Left kidney (tissue), 2 donors: ENCODE measurements around the gene DDX19B. TPM values are rescaled to one million over a fixed set of nuclear protein-coding genes. Genes with fewer than 3 reads are reported as not detected.
A peak's percentile ranks its signal among the peaks of the same experiment; 100 is the strongest.
"Not testable (repeated sequence)": the region's sequence is repeated elsewhere in the genome, so short reads cannot be mapped to it uniquely, and the experiment has no call there.

Source experiments
- DNase-seq: peaks from one replicate; pipeline ENCODE4 v3.0.0-alpha.2; 2013
- polyA plus RNA-seq: library from polyadenylated mRNA; unstranded; fragments of 120-200 nt; gene quantifications from one replicate; pipeline ENCODE4 v1.2.1, GENCODE V29; 2013; ENCODE audit not compliant: insufficient read length

Gene DDX19B
- polyA plus RNA-seq, 1 donor = 38.8 TPM

DNA sequence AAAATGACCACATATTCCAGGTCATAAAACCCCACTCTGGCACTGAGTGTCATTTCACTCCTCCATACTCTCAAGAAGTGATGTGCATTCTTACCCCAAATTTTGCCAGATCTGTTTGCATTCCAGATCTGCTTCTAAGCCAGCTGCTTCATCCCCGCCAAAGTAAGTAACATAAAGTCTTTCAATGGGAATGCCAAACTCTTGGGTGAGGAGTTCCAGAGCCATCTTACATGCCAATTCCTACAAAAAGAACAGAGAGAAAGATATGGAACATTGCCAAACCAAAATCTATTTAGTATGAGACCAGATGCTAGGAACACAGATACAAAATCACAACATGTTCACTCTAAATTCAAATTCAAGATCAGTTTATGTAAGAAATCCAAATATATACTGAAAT is 22.6 kb upstream of the DDX19B start:
- no peak for DNase-seq

DNA sequence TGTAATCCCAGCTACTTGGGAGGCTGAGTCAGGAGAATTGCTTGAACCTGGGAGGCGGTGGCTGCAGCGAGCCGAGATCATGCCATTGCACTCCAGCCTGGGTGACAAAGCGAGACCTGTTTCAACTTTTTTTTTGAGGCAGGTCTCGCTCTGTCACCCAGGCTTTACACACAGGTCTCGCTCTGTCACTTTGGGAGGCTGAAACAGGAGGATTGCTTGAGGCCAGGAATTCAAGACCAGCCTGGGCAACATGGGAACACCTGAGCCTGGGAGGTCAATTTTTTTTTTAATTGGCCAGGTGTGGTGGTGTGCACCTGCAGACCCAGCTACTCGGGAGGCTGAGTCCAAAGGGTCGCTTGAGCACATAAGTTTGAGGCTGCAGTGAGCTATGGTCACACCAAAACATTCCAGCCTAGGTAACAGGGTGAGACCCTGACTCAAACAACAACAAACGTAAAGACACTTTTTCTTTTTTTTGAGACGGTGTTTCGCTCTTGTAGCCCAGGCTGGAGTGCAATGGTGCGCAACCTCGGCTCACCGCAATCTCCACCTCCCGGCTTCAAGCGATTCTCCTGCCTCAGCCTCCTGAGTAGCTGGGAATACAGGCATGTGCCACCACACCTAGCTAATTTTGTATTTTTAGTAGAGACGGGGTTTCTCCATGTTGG is 11.5 kb upstream of the DDX19B start:
- not testable (repeated sequence) for DNase-seq

DNA sequence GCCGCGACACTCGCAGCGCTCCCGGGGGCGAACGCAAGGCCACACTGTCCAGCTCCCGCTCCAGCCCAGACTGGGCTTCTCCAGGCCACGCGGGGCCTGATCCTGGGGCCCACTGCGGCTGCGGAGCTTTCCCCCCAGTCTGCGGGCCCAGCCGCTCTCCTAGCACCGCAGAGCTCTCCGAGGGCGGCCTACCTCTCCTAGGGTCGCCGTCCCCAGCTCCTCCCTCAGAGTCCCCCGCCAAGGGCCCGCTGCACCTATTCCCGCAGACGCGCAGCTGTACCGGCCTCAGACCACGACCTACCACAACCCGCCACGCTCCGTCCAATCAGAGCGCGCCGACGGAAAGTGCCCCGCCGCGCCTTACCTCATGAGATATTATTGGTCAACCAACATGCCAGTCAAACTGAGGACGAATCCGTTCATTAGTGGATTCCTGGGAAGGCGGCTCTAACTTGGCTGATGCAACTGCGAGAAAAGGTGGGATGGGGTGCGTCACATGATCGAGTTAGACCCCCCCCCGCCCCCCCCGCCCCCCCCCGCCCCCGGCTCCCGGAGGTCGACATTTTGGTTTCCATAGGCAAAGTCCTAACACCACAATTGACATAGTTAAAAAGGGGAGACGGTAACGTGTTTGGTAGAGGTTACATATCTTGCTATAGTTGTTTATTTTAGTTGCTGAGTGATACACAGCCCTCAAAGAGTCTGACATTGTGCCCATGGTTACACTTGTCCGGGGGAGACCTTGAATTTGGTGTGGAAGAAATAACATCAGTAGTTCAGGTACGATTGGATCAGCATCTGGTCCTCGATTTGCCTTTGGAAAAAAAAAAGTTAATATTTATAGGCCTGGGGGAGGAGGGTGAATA is 9.5 kb upstream of the DDX19B start, which contains the start of gene AARS1:
Gene AARS1 (minus strand): TSS at position 278 of the 866 bp plus-strand sequence. CDS start 6,743 bp downstream, outside the sequence.
- peak; percentile 100 for DNase-seq

DNA sequence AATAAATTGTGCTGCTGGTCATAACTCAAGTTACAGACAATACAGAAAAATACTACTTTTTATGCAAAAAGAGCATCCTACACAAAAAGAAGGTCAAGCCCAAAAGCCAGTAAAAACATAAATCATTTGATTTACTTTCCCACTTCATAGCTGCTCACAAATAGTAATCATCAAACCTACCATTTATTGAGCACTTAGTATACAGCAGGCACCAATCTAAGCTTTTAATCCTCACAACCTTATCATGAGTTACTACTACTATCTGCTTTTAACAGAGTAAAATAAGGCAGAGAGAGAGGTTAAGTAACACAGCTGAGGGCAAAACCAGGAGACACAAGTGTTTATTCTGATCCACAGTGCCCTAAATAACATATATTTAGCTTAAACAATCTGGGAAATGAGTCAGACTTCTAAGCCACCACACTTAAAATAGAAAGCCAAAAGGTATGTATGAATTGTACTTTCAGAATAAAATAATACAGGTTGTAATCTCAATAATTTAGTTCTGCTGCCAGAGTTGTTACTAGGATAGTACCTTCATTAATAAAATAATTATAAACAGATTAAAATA is 8.0 kb upstream of the DDX19B start:
- no peak for DNase-seq

DNA sequence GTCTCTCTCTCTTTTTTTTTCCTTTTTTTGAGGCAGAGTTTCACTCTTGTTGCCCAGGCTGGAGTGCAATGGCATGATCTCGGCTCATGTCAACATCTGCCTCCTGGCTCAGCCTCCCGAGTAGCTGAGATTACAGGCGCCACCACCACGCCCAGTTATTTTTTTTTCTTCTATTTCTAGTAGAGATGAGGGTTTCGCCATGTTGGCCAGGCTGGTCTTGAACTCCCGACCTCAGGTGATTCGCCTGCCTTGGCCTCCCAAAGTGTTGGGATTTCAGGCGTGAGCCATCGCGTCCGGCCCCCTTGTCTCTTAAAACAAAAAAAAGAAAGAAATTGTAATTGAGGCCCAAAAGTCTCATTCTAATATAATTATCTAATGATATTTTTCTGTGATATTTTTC is 6.8 kb upstream of the DDX19B start:
- not testable (repeated sequence) for DNase-seq

DNA sequence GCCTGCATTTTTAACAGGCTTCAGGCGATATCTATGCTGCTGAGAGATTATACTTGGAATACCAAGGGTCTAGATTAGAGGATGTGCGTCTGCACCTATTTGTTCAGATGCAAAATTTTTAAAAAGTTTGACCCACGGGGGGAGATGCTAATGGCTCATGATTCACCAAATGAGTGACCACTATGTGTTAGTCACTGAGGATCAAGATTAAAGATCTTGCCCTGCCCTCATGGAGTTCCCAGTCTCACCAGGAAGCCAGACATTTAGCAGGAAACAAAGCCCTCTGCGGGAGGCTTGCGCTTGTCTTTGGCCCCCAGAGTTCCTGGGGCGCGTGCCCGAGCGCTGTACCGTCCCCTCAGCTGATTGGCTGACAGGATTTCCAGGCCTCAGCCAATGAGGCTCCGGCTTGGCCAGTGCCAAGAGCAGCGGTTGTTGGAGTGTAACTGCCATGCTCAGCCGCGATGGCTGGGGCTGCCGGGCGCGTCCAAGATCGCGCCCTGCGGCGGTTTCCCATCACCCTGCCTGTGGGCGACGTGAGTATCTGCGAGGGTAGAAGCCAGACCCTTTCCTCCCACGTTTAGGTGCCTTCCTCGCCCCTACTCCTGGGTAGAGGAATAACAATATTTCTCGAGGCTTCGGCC is 4.5 kb upstream of the DDX19B start:
- DNase-seq = no peak

DNA sequence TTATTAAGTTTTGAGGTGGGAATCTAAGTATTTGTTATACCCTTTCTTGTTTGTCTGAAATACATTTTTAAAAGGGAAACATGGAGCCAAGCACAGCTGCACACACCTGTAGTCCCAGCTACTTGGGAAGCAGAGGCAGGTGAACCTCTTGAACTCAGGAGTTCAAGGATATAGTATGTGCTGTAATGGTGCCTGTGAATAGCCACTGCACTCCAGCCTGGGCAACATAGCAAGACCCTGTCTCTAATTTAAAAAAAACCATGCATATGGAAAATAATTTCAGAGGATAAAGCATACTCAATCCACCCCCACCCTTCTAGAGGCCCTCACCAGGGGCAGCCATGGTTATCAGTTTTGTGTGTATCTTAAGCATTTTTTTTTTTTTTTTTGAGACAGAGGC is 3.4 kb upstream of the DDX19B start:
- DNase-seq = no peak

DNA sequence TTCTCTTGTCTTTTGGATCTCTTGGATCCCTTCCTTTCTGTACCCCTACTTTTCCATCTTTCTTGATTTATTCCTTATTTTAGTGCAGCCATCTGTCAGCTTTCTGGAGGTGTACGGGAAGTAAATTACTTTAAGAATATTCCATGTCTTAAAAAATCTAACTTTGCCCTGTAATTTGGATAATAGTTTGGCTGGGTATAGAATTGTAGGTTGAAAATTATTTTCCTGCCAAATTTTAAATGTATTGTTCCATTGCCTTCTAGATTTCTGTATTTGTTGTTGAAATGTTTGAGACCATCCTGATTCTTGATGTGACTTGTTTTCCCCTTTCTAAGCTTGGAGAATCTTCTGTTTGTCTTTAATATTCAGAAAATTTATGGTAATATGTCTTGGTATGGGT is 2.1 kb downstream of the DDX19B start:
- DNase-seq = no peak

DNA sequence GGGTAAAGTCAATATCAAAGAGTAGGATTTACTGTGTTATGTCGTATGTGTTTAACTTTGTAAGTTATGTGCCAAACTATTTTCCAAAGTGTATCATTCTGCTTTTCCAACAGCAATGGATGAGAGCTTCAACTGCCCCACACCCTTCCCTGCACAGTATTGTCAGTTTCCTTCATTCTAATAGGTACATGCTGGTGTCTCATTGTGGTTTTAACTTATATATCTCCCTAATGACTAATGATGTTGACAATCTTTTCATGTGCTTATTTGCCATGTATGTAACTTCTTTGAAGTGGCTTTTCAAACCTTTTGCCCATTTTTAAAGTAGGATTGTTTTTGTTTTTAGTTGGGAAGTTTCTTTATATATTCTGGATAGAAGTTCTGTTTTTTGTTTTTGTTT is 3.8 kb downstream of the DDX19B start:
- DNase-seq = no peak

DNA sequence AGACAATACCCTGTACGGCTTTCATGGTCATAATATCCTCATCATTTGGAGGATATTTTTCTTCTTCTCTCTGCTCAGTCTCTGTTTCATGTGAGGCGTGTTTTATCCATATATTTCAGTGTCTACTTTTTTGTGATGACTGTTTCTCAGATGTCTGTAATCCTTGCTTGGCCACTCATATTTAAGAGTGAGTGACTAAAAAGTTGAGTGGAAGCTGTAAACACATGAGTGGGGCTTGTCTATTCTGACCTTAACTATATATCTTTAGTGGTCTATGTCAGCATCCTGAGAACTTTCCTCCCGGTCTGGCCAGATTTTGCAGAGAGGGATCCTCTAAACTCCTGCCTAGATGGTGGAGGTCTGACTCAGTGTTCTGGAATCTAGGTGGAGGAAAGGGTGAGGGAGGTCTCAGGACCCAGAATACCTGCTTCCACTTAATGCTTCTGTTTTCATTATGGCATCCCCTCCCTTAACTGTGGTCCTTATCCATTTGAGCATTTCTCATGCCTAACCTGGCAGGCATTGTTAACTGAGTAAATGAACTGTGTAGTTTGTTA is 6.0 kb downstream of the DDX19B start:
- DNase-seq = no peak

DNA sequence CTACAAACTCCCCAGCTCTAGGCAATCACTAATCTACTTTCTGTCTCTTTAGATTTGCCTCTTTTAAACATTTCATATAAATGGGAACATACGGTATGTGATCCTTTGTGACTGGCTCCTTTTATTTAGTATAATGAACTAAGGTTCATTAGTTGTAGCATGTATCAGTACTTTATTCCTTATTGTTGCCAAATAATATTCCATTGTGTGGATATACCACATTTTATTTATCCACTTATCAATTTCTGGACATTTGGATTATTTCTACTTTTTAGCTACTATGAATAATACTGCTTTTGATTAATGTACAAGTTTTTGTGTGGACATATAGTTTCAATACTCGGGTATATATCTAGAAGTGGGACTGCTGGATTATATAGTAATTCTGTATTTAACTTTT is 7.9 kb downstream of the DDX19B start:
- DNase-seq = no peak

DNA sequence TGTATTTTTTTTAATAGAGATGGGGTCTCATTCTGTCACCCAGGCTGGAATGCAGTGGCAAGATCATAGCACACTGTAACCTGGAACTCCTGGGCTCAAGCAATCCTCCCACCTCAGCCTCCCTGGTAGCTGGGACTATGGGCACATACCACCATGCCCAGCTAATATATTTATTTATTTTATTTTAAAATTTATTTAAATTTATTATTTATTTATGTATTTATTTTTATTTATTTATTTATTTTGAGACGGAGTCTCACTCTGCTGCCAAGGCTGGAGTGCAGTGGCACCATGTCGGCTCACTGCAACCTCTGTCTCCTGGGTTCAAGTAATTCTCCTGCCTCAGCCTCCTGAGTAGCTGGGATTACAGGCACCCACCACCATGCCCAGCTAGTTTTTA is 8.7 kb downstream of the DDX19B start:
- not testable (repeated sequence) for DNase-seq

DNA sequence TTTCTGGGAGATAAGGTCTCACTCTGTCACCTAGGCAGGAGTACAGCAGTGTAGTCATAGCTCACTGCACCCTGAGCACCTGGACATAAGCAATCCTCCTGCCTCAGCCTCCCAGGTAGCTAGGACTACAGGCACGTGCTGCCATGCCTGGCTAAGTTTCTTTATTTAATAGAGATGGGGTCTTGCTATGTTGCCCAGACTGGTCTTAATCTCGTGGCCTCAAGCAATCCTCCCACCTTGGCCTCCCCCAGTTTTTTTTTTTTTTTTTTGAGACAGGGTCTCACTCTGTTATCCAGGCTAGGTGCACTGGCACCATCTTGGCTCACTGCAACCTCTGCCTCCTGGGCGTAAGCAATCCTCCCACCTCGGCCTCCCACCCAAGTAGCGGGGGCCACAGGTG is 21.1 kb downstream of the DDX19B start:
- DNase-seq = no peak

DNA sequence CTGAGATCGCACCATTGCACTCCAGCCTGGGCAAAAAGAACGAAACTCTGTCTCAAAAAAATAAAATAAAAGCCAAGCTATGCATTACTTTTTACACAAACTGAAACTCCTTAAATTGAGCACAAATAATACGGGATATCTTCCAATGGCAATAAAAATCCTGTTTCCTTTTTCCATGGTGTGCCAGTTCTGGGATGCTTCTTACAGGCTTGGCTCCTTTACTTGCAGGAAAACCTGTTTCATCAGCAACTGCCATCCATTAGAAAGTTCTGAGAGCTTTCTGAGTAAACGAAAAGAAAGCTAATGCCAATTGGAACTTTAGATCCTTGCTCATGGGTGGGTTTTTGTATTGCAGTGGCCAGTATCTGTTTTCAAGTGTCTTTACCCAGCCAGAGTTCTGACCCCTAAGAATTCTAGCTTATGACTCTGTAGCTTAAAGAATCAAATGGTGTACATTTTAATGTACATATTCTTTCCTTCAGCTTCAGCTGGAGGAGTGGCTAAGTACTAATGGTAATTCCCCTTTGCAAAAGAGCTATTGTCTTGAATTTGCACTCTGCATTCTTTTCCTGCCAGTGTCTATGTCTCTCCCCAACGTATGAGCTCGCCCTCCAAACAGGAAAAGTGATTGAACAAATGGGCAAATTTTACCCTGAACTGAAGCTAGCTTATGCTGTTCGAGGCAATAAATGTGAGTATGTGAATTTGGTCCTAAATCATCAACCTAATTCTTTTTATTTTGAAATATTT is 26.2 kb downstream of the DDX19B start:
- DNase-seq = no peak

DNA sequence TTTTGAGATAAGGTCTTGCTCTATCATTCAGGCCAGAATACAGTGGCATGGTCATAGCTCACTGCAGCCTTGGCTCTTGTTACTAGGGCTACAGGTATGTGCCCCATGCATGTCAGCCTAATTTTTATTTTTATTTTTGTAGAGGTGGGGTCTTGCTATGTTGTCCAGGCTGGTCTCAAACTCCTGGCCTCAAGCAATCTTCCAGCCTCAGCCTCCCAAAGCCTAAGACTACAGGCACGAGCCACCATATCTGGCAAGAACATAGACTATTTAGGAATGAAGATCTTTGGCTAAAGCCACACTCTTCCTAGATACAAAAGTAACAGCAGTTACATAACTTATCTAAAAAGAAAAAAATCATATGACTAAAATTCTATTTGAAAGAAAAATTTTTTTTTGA is 32.1 kb downstream of the DDX19B start:
- DNase-seq = no peak

DNA sequence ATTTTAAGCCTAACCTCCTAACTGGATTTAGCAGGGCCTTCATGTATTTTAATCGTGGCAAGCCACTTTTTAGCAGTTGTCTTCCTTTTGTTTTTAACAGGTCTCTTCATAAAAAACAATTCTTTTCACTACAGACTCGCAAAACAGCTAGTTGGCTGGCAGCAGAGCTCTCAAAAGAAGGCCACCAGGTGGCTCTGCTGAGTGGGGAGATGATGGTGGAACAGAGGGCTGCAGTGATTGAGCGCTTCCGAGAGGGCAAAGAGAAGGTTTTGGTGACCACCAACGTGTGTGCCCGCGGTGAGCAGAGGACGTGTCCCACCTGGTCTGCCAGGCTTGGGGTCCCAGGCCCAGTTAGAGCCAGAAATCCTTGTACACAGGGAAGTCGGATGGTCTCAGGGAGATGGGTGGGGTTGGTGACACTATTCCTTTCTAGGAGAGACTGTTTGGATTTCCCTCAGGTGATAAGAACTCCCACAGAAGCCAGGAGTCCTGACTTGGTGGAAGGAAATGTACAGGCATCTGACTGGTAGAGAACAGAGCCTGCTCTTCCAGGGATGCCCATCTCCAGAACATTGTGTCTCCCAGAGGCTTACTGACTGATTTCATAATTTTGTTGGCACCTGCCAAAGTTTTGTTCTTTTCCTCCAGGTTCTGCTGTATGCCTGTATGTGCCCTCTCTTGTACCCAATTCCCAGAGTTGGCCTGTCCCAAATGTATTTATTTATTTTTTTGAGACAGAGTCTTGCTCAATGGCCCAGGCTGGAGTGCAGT is 32.8 kb downstream of the DDX19B start:
- no peak for DNase-seq

DNA sequence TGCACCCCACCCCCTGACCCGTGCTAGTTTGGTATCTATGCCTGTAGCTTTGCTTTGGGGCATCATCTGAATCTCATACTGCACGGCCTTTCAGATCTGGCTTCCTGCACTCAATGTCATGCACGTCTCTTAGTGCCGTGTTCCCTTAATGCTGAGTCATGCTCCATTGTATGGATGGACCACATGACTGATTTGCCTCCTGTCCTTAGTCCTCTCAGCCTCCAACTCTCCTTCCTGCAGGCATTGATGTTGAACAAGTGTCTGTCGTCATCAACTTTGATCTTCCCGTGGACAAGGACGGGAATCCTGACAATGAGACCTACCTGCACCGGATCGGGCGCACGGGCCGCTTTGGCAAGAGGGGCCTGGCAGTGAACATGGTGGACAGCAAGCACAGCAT is 33.7 kb downstream of the DDX19B start:
- not testable (repeated sequence) for DNase-seq

DNA sequence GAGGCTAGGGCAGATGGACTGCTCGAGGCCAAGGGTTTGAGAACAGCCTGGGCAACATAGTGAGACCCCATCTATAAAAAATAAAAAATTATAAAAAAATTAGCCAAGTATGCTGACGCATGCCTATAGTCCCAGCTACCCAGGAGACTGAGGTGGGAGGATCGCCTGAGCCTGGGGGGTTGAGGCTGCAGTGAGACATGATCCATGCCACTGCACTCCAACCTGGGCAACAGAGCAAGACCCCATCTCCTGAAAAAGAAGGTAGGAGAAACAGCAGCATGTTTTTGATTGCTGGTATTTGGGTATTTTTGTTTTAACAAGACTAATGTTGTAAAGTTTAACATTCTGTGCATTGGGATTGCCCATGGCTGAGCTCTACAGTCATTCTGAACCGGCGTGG is 38.8 kb downstream of the DDX19B start:
- DNase-seq = no peak

DNA sequence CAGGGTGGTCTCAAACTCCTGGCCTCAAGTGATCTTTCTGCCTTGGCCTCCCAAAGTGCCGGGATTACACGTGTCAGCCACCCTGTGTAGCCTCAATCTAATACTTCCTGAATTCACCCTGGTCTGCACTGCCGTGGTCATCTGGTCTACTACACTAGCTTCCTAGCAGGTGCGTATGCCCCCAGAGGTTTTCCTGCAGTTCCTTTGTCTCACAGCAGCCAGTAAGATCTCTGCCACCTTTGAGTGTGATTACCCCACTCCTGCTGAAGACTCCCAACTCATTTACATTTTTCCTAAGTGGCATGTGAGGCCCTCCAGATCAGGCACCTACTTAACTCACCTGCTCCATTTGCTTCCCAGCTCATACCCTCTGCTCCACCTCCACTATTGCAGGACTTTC is 42.6 kb downstream of the DDX19B start:
- no peak for DNase-seq

DNA sequence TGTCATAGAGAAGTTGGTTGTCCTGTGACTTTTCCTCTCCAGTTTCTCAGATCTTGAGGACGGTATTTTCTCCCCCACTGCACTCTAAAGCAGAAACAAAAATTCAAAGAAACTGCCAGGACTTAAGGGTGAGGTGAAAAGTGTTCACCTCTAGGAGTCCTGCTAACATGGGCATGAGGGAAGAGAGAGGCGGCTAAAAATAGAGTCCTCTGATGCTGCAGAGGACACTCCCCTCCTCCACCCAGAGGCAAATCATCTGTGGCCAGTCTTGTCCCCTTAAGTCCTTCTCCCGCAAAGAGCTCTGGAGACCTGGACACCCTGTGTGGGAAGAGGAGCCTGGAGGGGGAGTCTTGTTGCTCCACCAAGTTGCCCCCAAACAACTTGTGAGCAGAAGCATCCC is 43.0 kb downstream of the DDX19B start:
- DNase-seq = no peak

DNA sequence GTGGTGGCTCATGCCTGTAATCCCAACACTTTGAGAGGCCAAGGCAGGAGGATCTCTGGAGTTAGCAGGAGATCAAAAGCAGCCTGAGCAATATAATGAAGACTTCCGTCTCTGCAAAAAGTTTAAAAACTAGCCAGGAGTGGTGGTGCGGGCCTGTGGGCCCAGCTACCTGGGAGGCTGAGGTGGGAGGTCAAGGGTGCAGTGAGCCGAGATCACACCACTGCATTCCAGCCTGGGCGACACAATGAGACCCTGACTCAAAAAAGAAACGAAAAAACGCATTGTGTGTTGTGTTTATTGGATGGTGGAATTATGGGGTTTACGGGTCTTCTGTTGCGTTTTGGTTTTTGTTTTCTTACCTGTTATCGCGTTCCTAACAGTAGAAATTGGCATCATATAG is 46.9 kb downstream of the DDX19B start:
- no peak for DNase-seq
